CD14-positive monocyte (primary cell): ENCODE data around the gene VWA7. TPM values are rescaled to one million over a fixed set of nuclear protein-coding genes. Genes with fewer than 3 reads are reported as not detected.

Experiments
- DNase-seq, 3 donors: peaks; one replicate each; pipeline ENCODE4 v3.0.0-alpha.2; 2011 to 2022
- H2AFZ ChIP-seq: 2 replicates; pipeline ENCODE4 v1.6.0; 2012; ENCODE audit warnings: mild to moderate bottlenecking, low read depth, low read length, inconsistent platforms; ENCODE audit not compliant: insufficient read depth, poor library complexity, severe bottlenecking
- H3K27ac ChIP-seq, 2 donors: 1 replicate in 1 of 2; 2 replicates in 1 of 2; pipeline ENCODE4 v1.5.1; 2012 to 2013; ENCODE audit warnings: low read length in 2 of 2, control low read depth in 1 of 2, inconsistent platforms in 1 of 2, low read depth in 1 of 2, mild to moderate bottlenecking in 1 of 2
- H3K27me3 ChIP-seq, 2 donors: one replicate each; pipeline versions ENCODE4 v1.6.0 to v1.6.1; 2011 to 2013; ENCODE audit warnings: low read length in 2 of 2; ENCODE audit not compliant: control insufficient read depth in 2 of 2, insufficient read depth in 2 of 2
- H3K36me3 ChIP-seq, 2 donors: replicated peaks in 1 of 2; 1 replicate in 1 of 2; 2 replicates in 1 of 2; pipeline versions ENCODE4 v1.5.1 to v1.6.1; 2012 to 2013; ENCODE audit warnings: low read length in 2 of 2, control low read depth in 1 of 2, inconsistent platforms in 1 of 2, mild to moderate bottlenecking in 1 of 2; ENCODE audit not compliant: insufficient read depth in 2 of 2, control insufficient read depth in 1 of 2
- H3K4me1 ChIP-seq, 2 donors: 1 replicate in 1 of 2; 2 replicates in 1 of 2; pipeline versions ENCODE4 v1.5.1 to v1.6.1; 2012 to 2013; ENCODE audit warnings: low read length in 2 of 2, control low read depth in 1 of 2, inconsistent platforms in 1 of 2, mild to moderate bottlenecking in 1 of 2, moderate library complexity in 1 of 2; ENCODE audit not compliant: insufficient read depth in 2 of 2, control insufficient read depth in 1 of 2
- H3K4me2 ChIP-seq: replicated peaks from 2 replicates; pipeline ENCODE3; 2012; ENCODE audit warnings: low read length, moderate library complexity, mild to moderate bottlenecking; ENCODE audit not compliant: poor library complexity, severe bottlenecking; ENCODE audit errors: extremely low read depth
- H3K4me3 ChIP-seq, 3 experiments: fragments of 200-600 bp in 1 of 3; sonication (generic) in 1 of 3; replicated peaks in 1 of 3; 1 replicate in 2 of 3; 2 replicates in 1 of 3; pipeline ENCODE4 v1.5.1; 2011 to 2013; ENCODE audit warnings: low read length in 3 of 3, mild to moderate bottlenecking in 3 of 3, control low read depth in 2 of 3, low read depth in 2 of 3, inconsistent platforms in 1 of 3, moderate library complexity in 1 of 3
- H3K79me2 ChIP-seq: 2 replicates; pipeline ENCODE4 v1.6.0; 2012; ENCODE audit warnings: mild to moderate bottlenecking, control low read depth, inconsistent platforms, low read length, moderate library complexity; ENCODE audit not compliant: insufficient read depth
- H3K9ac ChIP-seq: 2 replicates; pipeline ENCODE4 v1.6.0; 2017; ENCODE audit warnings: low read length, mild to moderate bottlenecking; ENCODE audit not compliant: insufficient read depth, poor library complexity, severe bottlenecking
- H3K9me3 ChIP-seq, 2 donors: replicated peaks in 1 of 2; 1 replicate in 1 of 2; 2 replicates in 1 of 2; pipeline versions ENCODE4 v1.5.1 to v1.6.1; 2012 to 2013; ENCODE audit warnings: low read length in 2 of 2, control low read depth in 1 of 2; ENCODE audit not compliant: control insufficient read depth in 1 of 2, insufficient read depth in 1 of 2
- H4K20me1 ChIP-seq: 2 replicates; pipeline ENCODE4 v1.6.0; 2012; ENCODE audit warnings: mild to moderate bottlenecking, low read length, control low read depth, moderate library complexity; ENCODE audit not compliant: insufficient read depth
- H3K27ac Mint-ChIP-seq, 7 donors: one replicate each; pipeline ENCODE4 v1.8.0; 2020; ENCODE audit warnings: mild to moderate bottlenecking in 7 of 7, mixed read lengths in 7 of 7, moderate library complexity in 6 of 7, inconsistent platforms in 2 of 7
- H3K27me3 Mint-ChIP-seq, 3 donors: one replicate each; pipeline ENCODE4 v1.8.0; 2021 to 2022; ENCODE audit warnings: low read depth in 3 of 3, mild to moderate bottlenecking in 3 of 3, mixed read lengths in 3 of 3, moderate library complexity in 3 of 3, inconsistent platforms in 1 of 3
- H3K36me3 Mint-ChIP-seq, 2 donors: one replicate each; pipeline ENCODE4 v1.8.0; 2020; ENCODE audit warnings: mixed read lengths in 2 of 2, inconsistent platforms in 1 of 2, mild to moderate bottlenecking in 1 of 2
- H3K4me1 Mint-ChIP-seq: one replicate; pipeline ENCODE4 v1.8.0; 2020; ENCODE audit warnings: mild to moderate bottlenecking, mixed read lengths
- H3K4me3 Mint-ChIP-seq, 2 donors: one replicate each; pipeline ENCODE4 v1.8.0; 2020; ENCODE audit warnings: mild to moderate bottlenecking in 2 of 2, mixed read lengths in 2 of 2, moderate library complexity in 1 of 2
- H3K9me3 Mint-ChIP-seq, 7 donors: one replicate each; pipeline ENCODE4 v1.8.0; 2020 to 2022; ENCODE audit warnings: mixed read lengths in 7 of 7, mild to moderate bottlenecking in 6 of 7, moderate library complexity in 6 of 7, inconsistent platforms in 2 of 7
- WGBS: methylation state at CpG from one replicate; pipeline ENCODE4 v1.1.5; 2013; ENCODE audit warnings: missing lambda C conversion rate; ENCODE audit not compliant: insufficient coverage; 5-methylcytosine and 5-hydroxymethylcytosine counted together
- intact Hi-C, 2 donors: fragments of 100-400 bp; cut with micrococcal nuclease; formaldehyde crosslinking; loops; one replicate each; pipeline versions ENCODE4 v1.15.0 to v1.15.1; 2023
- polyA plus RNA-seq, 3 donors: library from polyadenylated mRNA; depleted of rRNA in 1 of 3; unstranded in 2 of 3; stranded (reverse) in 1 of 3; fragments of 300-500 nt in 2 of 3; fragments of >200 nt in 1 of 3; fragmentation: Illumina TruSeq in 2 of 3; gene quantifications; 1 replicate in 2 of 3; 2 replicates in 1 of 3; pipeline ENCODE4 v1.2.3, GENCODE V29; 2012 to 2021
- TF ChIP-seq, protein P1 (sequence below): fragments of 200-600 bp; IDR thresholded peaks from one replicate; pipeline ENCODE4 v1.8.0; 2022; ENCODE audit warnings: antibody characterized with exemption, mild to moderate bottlenecking

Gene VWA7
- polyA plus RNA-seq, 3 donors = 0.57 TPM; not detected in 2

DNA sequence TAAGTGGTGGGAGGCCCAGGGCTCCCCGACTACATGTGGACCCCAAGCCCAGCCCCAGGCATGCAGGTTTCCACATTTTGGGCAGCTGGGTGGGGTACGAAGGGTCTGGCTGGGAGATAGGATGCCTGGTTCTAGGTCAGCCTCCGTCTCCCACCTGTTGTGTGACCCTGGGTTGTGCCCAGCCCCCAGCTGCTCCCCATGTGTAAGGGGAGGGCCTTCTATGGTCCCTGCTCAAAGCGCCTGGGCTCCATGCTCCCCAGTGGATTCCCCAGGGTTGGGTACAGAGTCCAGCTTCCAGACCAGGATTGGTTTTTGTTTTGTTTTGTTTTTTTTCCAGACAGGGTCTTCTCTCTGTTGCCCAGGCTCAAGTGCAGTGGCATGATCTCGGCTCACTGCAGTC is 1.1 kb upstream of the VWA7 start:
- H3K4me3 Mint-ChIP-seq = no peak overlapping the region
- TF ChIP-seq, protein P1, sequence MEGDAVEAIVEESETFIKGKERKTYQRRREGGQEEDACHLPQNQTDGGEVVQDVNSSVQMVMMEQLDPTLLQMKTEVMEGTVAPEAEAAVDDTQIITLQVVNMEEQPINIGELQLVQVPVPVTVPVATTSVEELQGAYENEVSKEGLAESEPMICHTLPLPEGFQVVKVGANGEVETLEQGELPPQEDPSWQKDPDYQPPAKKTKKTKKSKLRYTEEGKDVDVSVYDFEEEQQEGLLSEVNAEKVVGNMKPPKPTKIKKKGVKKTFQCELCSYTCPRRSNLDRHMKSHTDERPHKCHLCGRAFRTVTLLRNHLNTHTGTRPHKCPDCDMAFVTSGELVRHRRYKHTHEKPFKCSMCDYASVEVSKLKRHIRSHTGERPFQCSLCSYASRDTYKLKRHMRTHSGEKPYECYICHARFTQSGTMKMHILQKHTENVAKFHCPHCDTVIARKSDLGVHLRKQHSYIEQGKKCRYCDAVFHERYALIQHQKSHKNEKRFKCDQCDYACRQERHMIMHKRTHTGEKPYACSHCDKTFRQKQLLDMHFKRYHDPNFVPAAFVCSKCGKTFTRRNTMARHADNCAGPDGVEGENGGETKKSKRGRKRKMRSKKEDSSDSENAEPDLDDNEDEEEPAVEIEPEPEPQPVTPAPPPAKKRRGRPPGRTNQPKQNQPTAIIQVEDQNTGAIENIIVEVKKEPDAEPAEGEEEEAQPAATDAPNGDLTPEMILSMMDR = no peak
- DNase-seq = no peak

DNA sequence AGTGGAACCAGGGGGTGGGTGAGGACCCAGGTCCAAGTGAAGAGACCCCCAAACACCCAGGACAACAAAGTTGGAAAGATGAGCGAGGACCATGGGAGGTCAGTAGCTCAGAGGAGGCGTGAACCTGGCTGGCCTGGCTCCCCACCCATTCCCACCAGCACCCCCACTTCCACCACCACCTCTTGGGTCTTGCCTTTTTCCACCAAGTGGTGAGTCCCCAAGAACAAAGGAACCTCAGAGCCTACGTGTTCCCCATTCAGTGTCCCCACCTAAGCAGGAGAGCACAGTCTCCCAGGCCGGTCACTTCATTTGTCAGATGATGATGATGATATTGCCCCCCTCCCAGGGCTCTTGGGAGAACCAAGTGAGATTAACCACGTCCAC is 531 bp upstream of the VWA7 start:
- Histone ChIP-seq H3K27ac (no peak overlapping the region), H4K20me1 (no peaks in the 10 kb centered on the region), H3K4me2 (no peak overlapping the region), H3K9me3 (no peaks in the 10 kb centered on the region), H3K27me3 (no peaks in the 10 kb centered on the region), H3K79me2 (no peaks in the 10 kb centered on the region), H3K36me3 (peaks cover 46 to 49% of the 10 kb centered on the region in 2 donors), H3K9ac (peak overlapping the region; percentile 46), H3K4me1 (peaks cover 13 to 15% of the 10 kb centered on the region in 2 donors), H3K4me3 (no peak overlapping the region), H2AFZ (no peak overlapping the region)
- WGBS = 96% methylated on average over 4 of the region's 5 CpGs
- peaks cover 15% of the 10 kb centered on the region for H3K4me1 Mint-ChIP-seq
- peaks cover 0 to 3% (median 2%) of the 10 kb centered on the region in 3 donors for H3K27me3 Mint-ChIP-seq
- H3K27ac Mint-ChIP-seq = peak overlapping the region in 6 of 7 donors; percentile 15 to 74 (median 31)
- H3K9me3 Mint-ChIP-seq = no peaks in the 10 kb centered on the region
- H3K36me3 Mint-ChIP-seq = peaks cover 37 to 53% of the 10 kb centered on the region in 2 donors
- intact Hi-C loops = no loop called here
- no peak for DNase-seq
- TF ChIP-seq, protein P1 = no peak
- no peak overlapping the region for H3K4me3 Mint-ChIP-seq

More for the DNA sequence above, 1.1 kb upstream of the VWA7 start:
- Histone ChIP-seq H3K27me3 (no peaks in the 10 kb centered on the region), H3K4me2 (no peak overlapping the region), H4K20me1 (no peaks in the 10 kb centered on the region), H3K27ac (no peak overlapping the region), H3K36me3 (peaks cover 51 to 54% of the 10 kb centered on the region in 2 donors), H2AFZ (no peak overlapping the region), H3K4me3 (no peak overlapping the region), H3K9me3 (no peaks in the 10 kb centered on the region), H3K4me1 (peaks cover 13 to 15% of the 10 kb centered on the region in 2 donors), H3K79me2 (no peaks in the 10 kb centered on the region), H3K9ac (no peak overlapping the region)
- 98% methylated on average over 5 of the region's 5 CpGs for WGBS
- Mint-ChIP-seq H3K4me1 (peaks cover 15% of the 10 kb centered on the region), H3K9me3 (no peaks in the 10 kb centered on the region), H3K36me3 (peaks cover 42 to 58% of the 10 kb centered on the region in 2 donors), H3K27me3 (peaks cover 0 to 3% (median 2%) of the 10 kb centered on the region in 3 donors), H3K27ac (peak overlapping the region in 4 of 7 donors; percentile 15 to 74 (median 36))
- intact Hi-C loops = no loop called here
